ELR (cell line): Measurements from ENCODE around the gene GID4.
"Not testable (repeated sequence)": the region's sequence is repeated elsewhere in the genome, so short reads cannot be mapped to it uniquely, and the experiment has no call there.

Experiments used
- DNase-seq: peaks from one replicate; pipeline ENCODE4 v3.0.0-alpha.2; 2015; ENCODE audit warnings: low read depth

GID4 gene

DNA sequence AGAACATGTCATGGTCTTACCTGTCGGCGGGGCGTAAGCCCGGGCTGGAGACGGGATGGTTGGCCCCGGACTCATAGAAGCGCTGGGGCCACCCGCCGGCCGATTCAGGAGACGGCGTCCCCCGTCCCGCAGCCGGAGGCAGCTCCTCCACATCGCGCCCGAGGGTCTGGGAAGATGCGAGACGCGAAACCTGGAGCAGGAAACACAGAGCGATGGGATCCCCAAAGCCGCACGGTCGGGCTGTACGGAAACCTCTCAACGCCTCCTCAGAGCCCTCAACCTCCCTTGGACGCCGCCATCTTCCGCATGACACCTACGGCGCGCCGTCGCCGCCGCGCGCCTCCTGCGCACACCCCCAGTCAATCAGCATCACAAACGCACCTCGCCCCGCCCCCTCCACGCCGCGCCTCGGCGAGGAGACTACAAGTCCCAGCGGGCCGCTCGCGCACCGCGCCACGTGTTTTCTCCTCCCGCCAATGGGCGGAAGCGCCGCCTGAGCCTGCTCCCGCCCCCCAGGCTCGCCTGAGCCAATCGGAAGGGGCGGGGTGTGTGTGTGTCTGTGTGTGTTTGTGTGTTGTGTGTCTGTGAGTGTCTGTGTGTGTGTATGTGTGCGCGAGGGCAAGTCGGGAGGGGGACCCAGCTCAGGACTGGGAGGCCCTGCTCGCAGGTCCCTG, at the start of gene GID4, which contains the start of gene ATPAF2:
TSS of gene GID4 (plus strand) at position 548 of the 674 bp plus-strand sequence. CDS start at position 605, 57 bp downstream.
TSS of gene ATPAF2 (minus strand) at position 308 of the 674 bp plus-strand sequence. CDS start at position 153, 155 bp downstream.
- peak; percentile 99 for DNase-seq

- DNase-seq: no peak
These were observed 49.6 kb upstream of the GID4 start for GRCh38 chr17:17989618-17990017.

- DNase-seq: peak; percentile 46
These were observed 48.9 kb upstream of the GID4 start for GRCh38 chr17:17990282-17990681.

DNA sequence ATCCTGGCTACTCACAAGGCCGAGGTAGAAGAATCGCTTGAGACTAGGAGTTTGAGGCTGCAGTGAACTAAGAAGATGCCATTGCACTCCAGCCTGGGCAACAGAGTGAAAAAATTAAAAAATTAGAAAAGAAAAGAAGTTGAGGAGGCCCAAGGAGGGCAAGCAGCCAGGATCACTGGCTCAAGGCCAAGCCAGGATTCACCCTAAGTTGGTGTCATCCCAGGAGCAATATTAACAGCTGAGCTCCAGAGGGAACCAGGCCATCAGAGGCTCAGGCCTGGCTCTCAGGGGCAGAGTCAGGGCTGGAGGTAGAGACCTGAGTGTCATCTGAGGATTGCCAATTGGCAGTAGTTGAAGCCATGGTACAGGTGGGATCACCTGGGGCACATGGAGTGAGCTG, 45.8 kb upstream of the GID4 start:
- no peak for DNase-seq

- DNase-seq: no peak
These were observed 45.4 kb upstream of the GID4 start for GRCh38 chr17:17993852-17994251.

GRCh38 chr17:17994271-17995069, 44.7 kb upstream of the GID4 start:
- peak; percentile 62 for DNase-seq

GRCh38 chr17:17995887-17996286, 43.3 kb upstream of the GID4 start:
- DNase-seq: not testable (repeated sequence)

- DNase-seq: no peak
These were observed 40.3 kb upstream of the GID4 start for GRCh38 chr17:17998934-17999333.

DNA sequence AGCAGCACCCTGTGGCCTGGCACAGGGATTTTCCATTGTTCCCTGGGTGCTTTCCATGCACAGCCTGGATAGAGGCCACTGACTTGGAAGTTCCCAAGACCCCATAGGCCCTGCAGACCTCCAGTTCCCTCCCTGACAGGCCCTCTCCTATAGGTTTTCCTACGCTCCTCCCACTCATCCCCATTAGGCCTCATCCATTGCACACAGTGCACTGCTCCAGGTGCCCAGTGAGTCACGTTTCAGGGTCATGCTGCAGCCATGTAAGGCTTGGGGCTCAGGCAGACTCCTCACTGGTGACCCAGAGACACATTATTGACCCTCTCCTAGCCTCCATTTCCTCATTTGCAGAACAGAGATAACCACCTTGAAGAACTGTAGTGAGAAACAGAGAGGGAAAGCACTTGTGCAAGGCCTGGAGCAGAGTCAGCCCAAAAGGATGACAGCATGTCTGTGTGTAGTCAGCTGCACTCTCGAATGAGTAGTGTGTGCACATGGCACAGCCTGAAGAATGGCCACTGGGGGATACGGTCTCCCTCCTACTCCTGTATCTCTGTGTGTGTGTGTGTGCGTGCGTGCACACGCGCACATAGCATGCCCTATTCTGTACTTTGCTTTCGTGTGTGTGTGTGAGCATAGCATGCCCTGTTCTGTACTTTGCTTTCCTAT, 39.7 kb upstream of the GID4 start:
- DNase-seq: peak; percentile 29

DNA sequence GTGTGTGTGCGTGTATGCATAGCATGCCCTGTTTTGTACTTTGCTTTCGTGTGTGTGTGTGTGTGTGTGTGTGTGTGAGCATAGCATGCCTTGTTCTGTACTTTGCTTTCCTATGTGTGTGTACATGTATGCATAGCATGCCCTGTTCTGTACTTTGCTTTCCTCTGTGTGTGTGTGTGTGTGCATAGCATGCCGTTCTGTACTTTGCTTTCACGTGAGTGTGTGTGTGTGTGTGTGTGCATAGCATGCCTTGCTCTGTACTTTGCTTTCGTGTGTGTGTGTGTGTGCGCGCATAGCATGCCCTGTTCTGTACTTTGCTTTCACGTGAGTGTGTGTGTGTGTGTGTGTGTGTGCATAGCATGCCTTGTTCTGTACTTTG, 39.2 kb upstream of the GID4 start:
- no peak for DNase-seq

DNA sequence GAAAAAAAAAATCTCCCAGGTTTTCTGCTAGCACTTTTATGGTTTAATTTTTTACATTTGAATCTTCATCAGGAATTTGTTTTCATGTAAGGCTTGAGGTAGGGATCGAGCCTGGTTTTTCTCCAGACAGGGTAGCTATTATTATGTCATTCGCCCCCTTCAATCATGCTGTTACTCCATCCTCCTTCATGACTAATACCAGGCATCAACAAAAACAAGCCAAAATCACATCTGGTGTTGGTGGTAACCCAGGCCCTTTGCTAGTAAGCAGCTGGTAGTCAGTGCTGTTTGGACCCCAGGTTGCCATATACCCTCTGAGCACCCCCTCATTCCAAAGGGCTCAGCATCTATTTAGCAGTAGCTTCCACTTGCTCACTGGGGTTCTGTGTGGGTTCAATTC, 37.0 kb upstream of the GID4 start:
- no peak for DNase-seq

GRCh38 chr17:18004345-18004744, 34.9 kb upstream of the GID4 start:
- DNase-seq: peak; percentile 12

DNA sequence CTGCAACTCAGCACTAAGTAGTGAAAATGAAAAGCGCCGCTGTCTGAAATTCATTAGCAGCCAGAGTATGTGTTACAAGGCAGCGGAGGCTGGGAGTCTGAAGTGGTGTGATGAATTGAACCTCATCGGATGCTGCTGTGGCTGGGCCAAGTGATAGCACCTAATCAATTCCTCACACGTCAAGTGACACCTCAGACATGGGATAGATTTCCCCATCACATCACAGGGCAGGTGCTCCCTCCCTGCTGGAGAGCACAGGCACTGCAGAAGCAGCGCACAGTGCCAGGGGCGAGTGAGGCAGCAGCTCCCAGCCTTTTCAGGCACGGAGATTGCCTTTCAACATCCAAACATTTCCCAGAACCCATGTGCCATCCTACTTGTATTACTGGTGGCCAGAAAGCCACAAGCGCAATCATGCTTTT, 34.3 kb upstream of the GID4 start:
- no peak for DNase-seq

- DNase-seq: no peak
These were observed 33.7 kb upstream of the GID4 start for GRCh38 chr17:18005496-18005895.

GRCh38 chr17:18006495-18007239, 32.5 kb upstream of the GID4 start:
- DNase-seq: no peak

- peak; percentile 91 for DNase-seq
These were observed 30.5 kb upstream of the GID4 start for GRCh38 chr17:18008496-18009268.

DNA sequence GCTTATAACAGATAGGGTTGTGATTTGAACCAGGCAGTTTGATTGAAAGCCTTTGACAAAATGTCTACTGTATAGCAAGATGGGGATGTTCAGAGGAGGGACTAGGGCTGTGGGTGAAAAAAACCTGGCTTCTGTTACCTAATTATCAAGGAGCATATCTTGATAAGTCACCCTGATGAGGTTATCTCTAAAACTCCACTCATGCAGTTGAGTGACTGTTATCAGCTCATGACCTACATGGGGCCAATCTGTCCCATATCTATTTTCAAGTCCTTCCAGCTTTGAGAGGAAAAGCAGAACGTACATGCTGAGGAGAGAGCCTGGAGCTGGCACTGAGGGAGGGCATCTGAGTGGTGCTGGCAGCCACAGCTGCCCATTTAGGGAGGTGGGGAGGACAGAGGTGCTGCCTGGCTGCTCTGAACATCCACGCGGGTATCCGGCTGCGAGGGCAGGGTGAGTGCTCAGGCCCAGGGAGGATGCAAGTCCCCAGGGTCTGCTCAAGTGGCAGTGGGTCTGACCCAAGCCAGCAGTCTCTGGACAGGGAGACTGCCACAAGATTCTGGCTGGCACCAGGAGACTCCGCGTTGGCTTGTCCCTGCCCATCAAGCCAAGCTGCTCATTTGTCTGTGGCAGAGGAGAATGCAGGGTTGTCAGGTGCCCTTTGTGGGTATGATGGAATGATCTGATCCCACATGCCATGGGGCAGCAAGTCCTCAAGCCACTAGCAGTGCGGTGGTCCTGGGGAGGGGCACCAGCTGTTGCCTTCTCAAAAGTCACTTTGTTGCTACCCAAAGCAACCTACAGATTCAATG, 29.4 kb upstream of the GID4 start:
- DNase-seq: no peak

- DNase-seq: no peak
These were observed 27.9 kb upstream of the GID4 start for GRCh38 chr17:18011286-18011685.

DNA sequence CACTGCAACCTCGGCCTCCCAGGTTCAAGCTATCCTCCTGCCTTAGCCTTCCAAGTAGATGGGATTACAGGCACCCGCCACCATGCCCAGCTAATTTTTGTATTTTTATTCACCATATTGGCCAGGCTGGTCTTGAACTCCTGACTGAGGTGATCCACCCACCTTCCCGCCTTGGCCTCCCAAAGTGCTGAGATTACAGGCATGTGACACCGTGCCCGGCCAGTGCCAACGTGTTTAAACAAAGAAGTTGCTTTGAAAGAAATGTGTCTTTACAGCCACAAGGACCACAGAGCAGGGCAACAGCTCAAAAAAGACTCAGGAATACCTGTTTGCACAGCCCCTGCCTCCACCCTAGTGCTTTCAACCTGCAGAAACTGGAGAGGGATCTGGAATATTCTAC, 25.2 kb upstream of the GID4 start:
- no peak for DNase-seq

DNA sequence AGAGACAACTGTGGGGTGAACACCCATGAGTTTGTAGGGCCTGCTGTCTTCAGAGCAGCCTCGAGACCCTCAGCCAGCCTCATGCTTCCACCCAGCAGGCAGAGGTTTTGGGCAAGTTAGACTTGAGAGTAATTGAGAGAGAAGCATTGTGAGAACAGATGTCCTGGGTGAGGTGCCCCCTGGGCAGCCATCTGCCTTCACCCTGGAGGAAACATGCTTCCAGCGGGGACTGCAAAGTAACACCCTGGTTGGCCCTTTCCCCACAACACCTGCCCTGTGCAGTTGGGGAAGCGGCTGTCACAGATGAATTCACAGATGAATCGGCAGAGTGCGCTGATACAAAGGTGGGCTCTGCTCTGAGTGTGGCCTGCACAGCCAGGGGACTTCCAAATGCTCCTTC, 23.6 kb upstream of the GID4 start:
- DNase-seq: no peak
